Neutrophil (primary cell): ENCODE measurements around the gene AKR1B15.

ENCODE experiments used
- H3K27ac ChIP-seq: fragments of 200-600 bp; sonication (generic); 2 replicates; pipeline ENCODE4 v1.5.1; 2016; ENCODE audit warnings: mild to moderate bottlenecking, moderate library complexity
- H3K27me3 ChIP-seq: fragments of 200-600 bp; sonication (generic); 2 replicates; pipeline ENCODE4 v1.6.0; 2016; ENCODE audit warnings: mild to moderate bottlenecking
- H3K36me3 ChIP-seq: fragments of 200-600 bp; sonication (generic); 2 replicates; pipeline ENCODE4 v1.5.1; 2017
- H3K4me1 ChIP-seq, 2 experiments: fragments of 200-600 bp in 1 of 2; sonication (generic) in 1 of 2; 1 replicate in 1 of 2; 2 replicates in 1 of 2; pipeline versions ENCODE4 v1.5.1 to v1.6.1; 2013 to 2016; ENCODE audit warnings: low read depth in 1 of 2, low read length in 1 of 2, mild to moderate bottlenecking in 1 of 2, moderate library complexity in 1 of 2; ENCODE audit not compliant: control insufficient read depth in 1 of 2, insufficient read depth in 1 of 2
- H3K4me3 ChIP-seq, 2 experiments: fragments of 200-600 bp in 1 of 2; sonication (generic) in 1 of 2; 1 replicate in 1 of 2; 2 replicates in 1 of 2; pipeline ENCODE4 v1.5.1; 2013 to 2016; ENCODE audit warnings: low read depth in 1 of 2, low read length in 1 of 2, mild to moderate bottlenecking in 1 of 2, moderate library complexity in 1 of 2
- H3K9me3 ChIP-seq: fragments of 200-600 bp; sonication (generic); 2 replicates; pipeline ENCODE4 v1.5.1; 2016
- TF ChIP-seq, protein P1 (sequence below): fragments of 200-600 bp; sonication (generic); IDR thresholded peaks from 2 replicates; pipeline ENCODE4 v1.5.1; 2016; ENCODE audit warnings: antibody characterized with exemption

Gene AKR1B15

DNA sequence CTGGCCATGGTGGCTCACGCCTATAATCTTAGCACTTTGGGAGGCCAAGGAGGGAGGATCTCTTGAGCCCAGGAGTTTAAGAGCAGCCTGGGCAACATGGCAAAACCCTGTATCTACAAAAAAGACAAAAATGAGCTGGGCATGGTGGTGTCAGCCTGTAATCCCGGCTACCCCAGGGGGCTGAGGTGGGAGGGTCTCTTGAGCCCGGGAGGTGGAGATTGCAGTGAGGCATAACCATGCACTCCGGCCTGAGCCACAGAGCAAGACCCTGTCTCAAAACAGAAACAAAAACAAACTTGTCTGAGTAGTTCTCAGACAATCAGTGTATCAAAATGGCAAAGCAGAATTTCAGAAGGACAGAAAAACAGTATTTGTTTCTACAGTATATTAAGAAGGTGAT, 52.5 kb downstream of the AKR1B15 start:
- H3K27me3 ChIP-seq = no peaks in the 10 kb centered on the region
- no peaks in the 10 kb centered on the region for H3K9me3 ChIP-seq

DNA sequence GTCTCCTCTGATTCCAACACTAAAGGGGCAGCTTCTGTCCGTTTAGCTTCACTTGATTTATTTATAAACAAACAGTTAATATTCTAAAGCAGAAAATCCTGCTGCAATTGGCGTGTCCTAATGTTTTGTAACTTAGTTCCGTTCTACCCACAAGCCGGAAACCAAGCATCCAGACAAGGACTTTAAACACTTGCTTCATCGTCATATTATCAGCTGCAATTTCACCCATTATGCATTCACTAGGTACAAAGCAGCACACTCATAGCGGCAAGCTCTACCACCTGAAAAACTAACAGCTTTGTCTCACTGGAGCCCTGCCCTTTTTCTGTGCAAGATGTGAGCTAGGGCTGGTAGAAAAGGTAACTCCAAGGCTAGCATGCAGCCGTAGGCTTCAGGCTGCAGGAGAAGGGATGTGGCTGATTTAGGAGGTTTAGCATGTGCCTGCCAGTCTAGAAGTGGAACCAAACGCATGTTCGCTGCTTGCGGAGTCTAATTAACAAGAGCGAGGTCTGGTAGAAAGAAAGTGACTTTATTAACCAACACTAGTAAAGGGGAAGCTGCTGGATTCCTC, 54.1 kb downstream of the AKR1B15 start:
- H3K36me3 ChIP-seq = no peaks in the 10 kb centered on the region
- H3K4me3 ChIP-seq = peak overlapping the region; percentile 22 to 46
- H3K4me1 ChIP-seq = peaks cover 28 to 29% of the 10 kb centered on the region in 2 experiments
- peak overlapping the region; percentile 65 for H3K27ac ChIP-seq
- TF ChIP-seq, protein P1, sequence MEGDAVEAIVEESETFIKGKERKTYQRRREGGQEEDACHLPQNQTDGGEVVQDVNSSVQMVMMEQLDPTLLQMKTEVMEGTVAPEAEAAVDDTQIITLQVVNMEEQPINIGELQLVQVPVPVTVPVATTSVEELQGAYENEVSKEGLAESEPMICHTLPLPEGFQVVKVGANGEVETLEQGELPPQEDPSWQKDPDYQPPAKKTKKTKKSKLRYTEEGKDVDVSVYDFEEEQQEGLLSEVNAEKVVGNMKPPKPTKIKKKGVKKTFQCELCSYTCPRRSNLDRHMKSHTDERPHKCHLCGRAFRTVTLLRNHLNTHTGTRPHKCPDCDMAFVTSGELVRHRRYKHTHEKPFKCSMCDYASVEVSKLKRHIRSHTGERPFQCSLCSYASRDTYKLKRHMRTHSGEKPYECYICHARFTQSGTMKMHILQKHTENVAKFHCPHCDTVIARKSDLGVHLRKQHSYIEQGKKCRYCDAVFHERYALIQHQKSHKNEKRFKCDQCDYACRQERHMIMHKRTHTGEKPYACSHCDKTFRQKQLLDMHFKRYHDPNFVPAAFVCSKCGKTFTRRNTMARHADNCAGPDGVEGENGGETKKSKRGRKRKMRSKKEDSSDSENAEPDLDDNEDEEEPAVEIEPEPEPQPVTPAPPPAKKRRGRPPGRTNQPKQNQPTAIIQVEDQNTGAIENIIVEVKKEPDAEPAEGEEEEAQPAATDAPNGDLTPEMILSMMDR = no peak
- H3K27me3 ChIP-seq = no peaks in the 10 kb centered on the region
- H3K9me3 ChIP-seq = no peaks in the 10 kb centered on the region

More for the DNA sequence above, 52.5 kb downstream of the AKR1B15 start:
- TF ChIP-seq, protein P1 = no peak
- H3K4me1 ChIP-seq = peaks cover 28 to 29% of the 10 kb centered on the region in 2 experiments
- H3K4me3 ChIP-seq = no peak overlapping the region
- H3K36me3 ChIP-seq = no peaks in the 10 kb centered on the region
- H3K27ac ChIP-seq = no peak overlapping the region

DNA sequence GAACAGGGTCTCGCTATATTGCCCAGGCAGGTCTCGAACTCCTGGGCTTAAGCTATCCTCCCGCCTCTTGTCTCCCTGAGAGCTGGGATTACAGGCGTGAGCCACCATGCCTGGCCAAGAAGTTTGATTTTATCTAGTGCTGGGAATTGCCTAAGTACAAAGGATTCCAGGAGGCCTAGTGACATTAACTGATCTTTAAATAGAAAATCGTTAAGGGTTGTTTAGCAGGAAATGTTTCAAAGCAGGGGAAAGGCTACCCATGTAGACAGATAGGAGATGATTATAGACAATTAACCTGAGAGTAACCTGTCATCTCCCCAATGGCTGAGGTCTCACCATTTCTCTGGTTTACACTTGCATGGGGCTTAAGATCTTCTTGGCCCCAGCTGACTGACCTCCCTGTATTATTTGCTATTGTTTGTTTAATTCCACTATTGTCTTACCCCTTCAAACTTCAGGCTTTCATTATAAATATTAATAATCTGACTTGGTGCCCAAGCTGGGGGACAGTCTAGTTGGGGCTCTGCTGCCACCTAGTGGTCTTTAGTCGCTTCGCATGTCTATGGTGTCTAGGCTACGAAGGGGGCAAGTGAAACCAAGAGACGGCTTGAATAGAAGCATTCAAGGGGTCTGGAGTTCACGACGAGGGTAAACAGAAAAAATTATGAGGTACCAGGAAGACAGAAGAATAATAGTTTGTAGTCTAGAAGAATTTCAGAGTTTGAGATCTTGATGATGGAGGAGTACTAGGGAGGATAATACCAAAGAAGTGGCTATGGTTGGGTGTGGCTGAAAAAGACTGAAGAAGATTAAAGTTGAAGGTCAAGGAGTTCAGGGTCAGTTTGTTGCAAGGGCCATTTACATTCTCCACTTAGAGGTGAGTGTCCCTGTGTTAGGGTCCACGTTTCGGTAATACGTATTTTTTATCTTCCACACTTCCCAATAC, 57.3 kb downstream of the AKR1B15 start:
- H3K4me3 ChIP-seq = no peak overlapping the region

DNA sequence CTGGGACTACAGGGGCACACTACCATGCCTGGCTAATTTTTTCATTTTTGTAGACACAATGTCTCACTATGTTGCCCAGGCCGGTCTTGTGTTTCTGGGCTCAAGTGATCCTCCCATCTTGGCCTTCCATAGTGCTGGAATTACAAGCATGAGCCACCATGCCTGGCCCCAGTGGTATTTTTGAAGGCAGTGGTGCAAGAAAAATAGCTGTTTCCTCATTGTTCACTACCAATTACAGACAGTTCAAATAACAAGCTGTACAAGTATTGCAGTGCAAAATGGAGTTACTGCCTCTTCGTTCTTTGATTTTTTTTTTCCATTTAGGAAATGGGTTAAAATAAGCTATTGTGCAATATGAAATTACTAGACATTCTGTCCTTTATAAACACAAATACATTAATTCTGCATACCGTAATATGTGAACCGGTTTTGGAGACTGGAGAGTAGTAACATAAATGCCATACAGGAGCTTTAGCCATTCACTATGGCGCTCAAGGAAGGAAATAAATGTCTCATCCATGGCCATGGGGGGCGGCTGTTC, 62.8 kb downstream of the AKR1B15 start:
- no peaks in the 10 kb centered on the region for H3K27me3 ChIP-seq
- H3K4me1 ChIP-seq = peaks cover 0 to 9% of the 10 kb centered on the region in 2 experiments
- TF ChIP-seq, protein P1 = no peak
- no peak overlapping the region for H3K4me3 ChIP-seq
- no peak overlapping the region for H3K27ac ChIP-seq
- H3K9me3 ChIP-seq = no peaks in the 10 kb centered on the region
- no peaks in the 10 kb centered on the region for H3K36me3 ChIP-seq

More for the DNA sequence above, 57.3 kb downstream of the AKR1B15 start:
- H3K36me3 ChIP-seq = no peaks in the 10 kb centered on the region
- TF ChIP-seq, protein P1 = peak; percentile 77
- peaks cover 28 to 29% of the 10 kb centered on the region in 2 experiments for H3K4me1 ChIP-seq
- no peaks in the 10 kb centered on the region for H3K9me3 ChIP-seq
- no peak overlapping the region for H3K27ac ChIP-seq
- no peaks in the 10 kb centered on the region for H3K27me3 ChIP-seq

DNA sequence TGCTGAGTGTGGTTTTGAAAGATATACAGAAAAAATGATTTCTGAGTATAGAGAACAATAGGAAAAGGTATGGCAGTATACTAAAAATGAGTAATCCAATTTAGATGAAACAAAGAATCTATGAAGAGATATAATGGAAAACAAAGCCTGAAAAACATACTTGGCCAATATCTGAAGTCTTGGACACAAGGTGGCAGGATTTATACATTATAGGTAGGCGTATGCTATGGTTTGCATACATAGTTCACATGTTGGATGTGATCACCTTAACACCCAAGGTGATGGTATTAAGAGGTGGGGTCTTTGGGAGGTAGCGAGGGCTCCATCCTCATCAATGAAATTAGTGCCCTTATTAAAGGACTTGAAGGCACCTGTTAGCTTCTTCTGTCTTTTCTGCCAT, 63.3 kb downstream of the AKR1B15 start:
- TF ChIP-seq, protein P1 = no peak
- Histone ChIP-seq H3K4me1 (peaks cover 0 to 9% of the 10 kb centered on the region in 2 experiments), H3K9me3 (no peaks in the 10 kb centered on the region), H3K27me3 (no peaks in the 10 kb centered on the region), H3K4me3 (no peak overlapping the region), H3K27ac (no peak overlapping the region), H3K36me3 (no peaks in the 10 kb centered on the region)
